NCI-H2107 treated with DMSO at 0.1 percent for 48 hours (cell line): ENCODE data around the gene C6orf118.

Source experiments
- DNase-seq: peaks from one replicate; lab custom pipeline; 2025; ENCODE audit not compliant: unreplicated experiment; lab: John Stamatoyannopoulos, UW

Gene C6orf118

GRCh38 chr6:165244524-165245247 lies 64.7 kb downstream of the C6orf118 start:
- DNase-seq, result no peak

- no peak for DNase-seq
Measured at GRCh38 chr6:165243801-165244200, 65.6 kb downstream of the C6orf118 start.

GRCh38 chr6:165236326-165236725 lies 73.1 kb downstream of the C6orf118 start:
- DNase-seq, result no peak

- DNase-seq, result no peak
Measured at GRCh38 chr6:165232731-165233488, 76.5 kb downstream of the C6orf118 start.

- DNase-seq, result peak; percentile 1
Measured at GRCh38 chr6:165231581-165232561, 77.5 kb downstream of the C6orf118 start.

GRCh38 chr6:165231177-165231576 lies 78.2 kb downstream of the C6orf118 start:
- no peak for DNase-seq
